IMR-90 (cell line): ENCODE measurements around the gene DPP10. TPM values are rescaled to one million over a fixed set of nuclear protein-coding genes. Genes with fewer than 3 reads are reported as not detected.

ENCODE experiments used
- ATAC-seq: fragments of 200-7000 bp; cut with Tn5 transposase; 2 replicates; pipeline ENCODE4 v1.9.1; 2020; ENCODE audit warnings: low read depth, mild to moderate bottlenecking, moderate library complexity
- BruUV-seq: library from RNA; stranded (reverse); fragments of 400-500 nt; replicated peaks from 2 replicates; lab custom pipeline; 2021; lab: Mats Ljungman, UMichigan
- CTCF ChIA-PET: fragments of 300-600 bp; formaldehyde crosslinking; extraction: SDS; loops from one replicate; lab custom pipeline; 2021; ENCODE audit warnings: antibody characterized with exemption; lab: Yijun Ruan, JAX
- POLR2A ChIA-PET: fragments of 300-600 bp; sonication (Branson Sonifier 250); formaldehyde crosslinking; loops from one replicate; lab custom pipeline; 2022; ENCODE audit warnings: antibody characterized with exemption; ENCODE audit not compliant: unreplicated experiment; lab: Charles Lee
- DNase-seq: peaks from one replicate; pipeline ENCODE4 v3.0.0; 2013
- H2AFZ ChIP-seq: replicated peaks from 2 replicates; pipeline ENCODE3; 2013; ENCODE audit warnings: low read length, mild to moderate bottlenecking; ENCODE audit not compliant: poor library complexity
- H2AK5ac ChIP-seq: 2 replicates; pipeline ENCODE4 v1.6.1; 2013; ENCODE audit warnings: low read depth, low read length, inconsistent platforms
- H2AK9ac ChIP-seq: replicated peaks from 2 replicates; pipeline ENCODE3; 2013; ENCODE audit warnings: mild to moderate bottlenecking, low read depth, low read length, moderate library complexity; ENCODE audit not compliant: poor library complexity
- H2BK120ac ChIP-seq: 2 replicates; pipeline ENCODE4 v1.6.1; 2013; ENCODE audit warnings: low read depth, low read length, inconsistent platforms
- H2BK15ac ChIP-seq: 3 replicates; pipeline ENCODE4 v1.6.1; 2013; ENCODE audit warnings: low read depth, low read length, inconsistent platforms
- H2BK20ac ChIP-seq: 2 replicates; pipeline ENCODE4 v1.6.1; 2013; ENCODE audit warnings: low read depth, mild to moderate bottlenecking, inconsistent platforms, low read length, moderate library complexity
- H2BK5ac ChIP-seq: 2 replicates; pipeline ENCODE4 v1.6.1; 2013; ENCODE audit warnings: mild to moderate bottlenecking, low read depth, low read length, inconsistent platforms; ENCODE audit not compliant: poor library complexity, severe bottlenecking
- H3K14ac ChIP-seq: replicated peaks from 2 replicates; pipeline ENCODE4 v1.6.1; 2013; ENCODE audit warnings: low read depth, low read length, inconsistent platforms
- H3K18ac ChIP-seq: 2 replicates; pipeline ENCODE4 v1.6.1; 2013; ENCODE audit warnings: low read depth, low read length, control low read depth
- H3K23ac ChIP-seq: 2 replicates; pipeline ENCODE4 v1.6.1; 2013; ENCODE audit warnings: low read depth, low read length, inconsistent platforms
- H3K27ac ChIP-seq: 2 replicates; pipeline ENCODE4 v1.5.1; 2013; ENCODE audit warnings: mild to moderate bottlenecking, control low read depth, low read length; ENCODE audit not compliant: insufficient read depth
- H3K27me3 ChIP-seq: 2 replicates; pipeline ENCODE4 v1.6.1; 2013; ENCODE audit warnings: low read length; ENCODE audit not compliant: control insufficient read depth, insufficient read depth
- H3K36me3 ChIP-seq: 2 replicates; pipeline ENCODE4 v1.6.1; 2013; ENCODE audit warnings: low read length, mixed read lengths; ENCODE audit not compliant: control insufficient read depth, insufficient read depth
- H3K4ac ChIP-seq: 2 replicates; pipeline ENCODE4 v1.6.1; 2013; ENCODE audit warnings: low read depth, low read length, inconsistent platforms
- H3K4me1 ChIP-seq: 2 replicates; pipeline ENCODE4 v1.6.1; 2013; ENCODE audit warnings: low read length, mixed read lengths; ENCODE audit not compliant: control insufficient read depth, insufficient read depth
- H3K4me2 ChIP-seq: 2 replicates; pipeline ENCODE4 v1.6.1; 2013; ENCODE audit warnings: low read depth, mild to moderate bottlenecking, control low read depth, low read length, moderate library complexity
- H3K4me3 ChIP-seq: 2 replicates; pipeline ENCODE4 v1.5.1; 2013; ENCODE audit warnings: low read depth, mild to moderate bottlenecking, control low read depth, low read length, moderate library complexity; ENCODE audit not compliant: insufficient read depth
- H3K56ac ChIP-seq: 2 replicates; pipeline ENCODE4 v1.6.1; 2013; ENCODE audit warnings: low read length, inconsistent platforms; ENCODE audit not compliant: insufficient read depth; ENCODE audit errors: extremely low read depth
- H3K79me1 ChIP-seq, 2 experiments: 2 replicates each; pipeline ENCODE4 v1.6.1; 2013; ENCODE audit warnings: low read length in 2 of 2, inconsistent platforms in 1 of 2, low read depth in 1 of 2
- H3K9ac ChIP-seq: 2 replicates; pipeline ENCODE4 v1.6.1; 2013; ENCODE audit warnings: low read depth, low read length, control low read depth
- H3K9me1 ChIP-seq: 2 replicates; pipeline ENCODE4 v1.6.1; 2013; ENCODE audit warnings: low read length, inconsistent platforms; ENCODE audit not compliant: insufficient read depth
- H3K9me3 ChIP-seq: 2 replicates; pipeline ENCODE4 v1.6.1; 2013; ENCODE audit warnings: low read length; ENCODE audit not compliant: control insufficient read depth, insufficient read depth
- H4K20me1 ChIP-seq: 2 replicates; pipeline ENCODE4 v1.6.1; 2013; ENCODE audit warnings: low read length, inconsistent platforms; ENCODE audit not compliant: insufficient read depth
- H4K5ac ChIP-seq: 2 replicates; pipeline ENCODE4 v1.6.1; 2013; ENCODE audit warnings: mild to moderate bottlenecking, low read depth, low read length, control low read depth
- H4K8ac ChIP-seq, 2 experiments: 2 replicates each; pipeline ENCODE4 v1.6.1; 2013; ENCODE audit warnings: low read depth in 2 of 2, low read length in 2 of 2, control low read depth in 1 of 2, inconsistent platforms in 1 of 2
- H4K91ac ChIP-seq: 2 replicates; pipeline ENCODE4 v1.6.1; 2013; ENCODE audit warnings: low read depth, low read length, inconsistent platforms; ENCODE audit not compliant: insufficient read depth
- RAD21 ChIP-seq: IDR thresholded peaks from 2 replicates; pipeline ENCODE4 v1.6.1; 2012; ENCODE audit warnings: low read length, improper control_type of control experiment
- RFX5 ChIP-seq: IDR thresholded peaks from 2 replicates; pipeline ENCODE4 v1.8.0; 2012; ENCODE audit warnings: low read depth, mild to moderate bottlenecking, low read length, moderate library complexity
- WGBS, 2 experiments: methylation state at CpG; one replicate each; pipeline versions ENCODE4 v1.1.5 to v1.1.7; 2013; ENCODE audit warnings: missing lambda C conversion rate in 2 of 2; ENCODE audit not compliant: insufficient read length in 1 of 2; ENCODE audit errors: extremely low coverage in 2 of 2; 5-methylcytosine and 5-hydroxymethylcytosine counted together
- dilution Hi-C: fragments of 300-500 bp; cut with HindIII; formaldehyde crosslinking; loops from one replicate; pipeline ENCODE4 v1.14.3; 2018; ENCODE audit warnings: low sequenced_read_pairs; ENCODE audit not compliant: unreplicated experiment
- in situ Hi-C: fragments of 300-500 bp; cut with MboI; formaldehyde crosslinking; loops from 3 replicates; pipeline ENCODE4 v1.14.3; 2019; ENCODE audit warnings: low sequenced_read_pairs, inconsistent platforms, mixed read lengths
- intact Hi-C: fragments of 100-400 bp; cut with micrococcal nuclease; formaldehyde crosslinking; loops from 2 replicates; pipeline ENCODE4 v1.10.0; 2022
- polyA plus RNA-seq, 3 experiments: library from polyadenylated mRNA; depleted of rRNA; stranded (reverse); fragments of >200 nt; gene quantifications; 2 replicates each; pipeline ENCODE4 v1.2.3, GENCODE V29; 2012; ENCODE audit warnings: low replicate concordance in 1 of 3
- total RNA-seq: library from RNA; depleted of rRNA; stranded (reverse); fragments of >200 nt; gene quantifications from 2 replicates; pipeline ENCODE4 v1.2.3, GENCODE V29; 2012

The DPP10 gene
- total and polyA plus RNA-seq, 2 of the 4 experiments (the other 2 are of a cell fraction): not detected

DNA sequence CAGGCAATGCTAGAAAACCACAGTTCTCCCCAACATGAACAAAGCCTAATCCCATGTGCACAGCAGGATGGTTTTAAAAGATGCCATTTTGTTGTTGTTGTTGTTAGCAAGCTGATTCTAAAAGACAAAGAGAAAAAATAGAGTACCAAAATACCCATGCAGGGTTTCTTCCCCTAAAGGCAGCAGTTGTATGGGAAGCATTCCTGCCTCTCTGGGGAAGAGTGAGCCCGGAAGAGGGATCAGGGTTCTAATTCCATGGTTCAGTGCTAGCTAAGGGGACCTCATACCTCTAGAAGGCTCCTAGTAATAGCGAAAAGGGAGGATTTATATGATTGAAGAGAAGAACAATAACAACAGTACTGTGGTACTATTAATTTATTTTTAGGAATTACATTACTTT is 327.6 kb downstream of the DPP10 start:
- Histone ChIP-seq H3K27ac (no peak overlapping the region), H3K4me3 (no peak overlapping the region), H2AFZ (no peak overlapping the region), H3K9me3 (peaks cover 2% of the 10 kb centered on the region; the same call in 1 of the 2 replicates), H2BK20ac (no peak overlapping the region), H3K9me1 (no peaks in the 10 kb centered on the region), H2AK5ac (no peak overlapping the region), H3K14ac (no peak overlapping the region), H2BK5ac (no peak overlapping the region), H2BK15ac (no peak overlapping the region), H3K4me1 (no peaks in the 10 kb centered on the region), H3K4ac (no peak overlapping the region), H3K36me3 (no peaks in the 10 kb centered on the region), H3K9ac (no peak overlapping the region), H2AK9ac (no peak overlapping the region), H3K18ac (no peak overlapping the region), H4K5ac (no peak overlapping the region), H3K23ac (no peak overlapping the region), H2BK120ac (no peak overlapping the region), H4K91ac (no peak overlapping the region), H4K20me1 (no peaks in the 10 kb centered on the region), H4K8ac (no peak overlapping the region), H3K56ac (no peak overlapping the region), H3K79me1 (no peaks in the 10 kb centered on the region), H3K4me2 (no peak overlapping the region), H3K27me3 (no peaks in the 10 kb centered on the region)
- WGBS, 2 experiments: no CpG with 5 or more reads among the region's 2 CpGs
- DNase-seq: no peak
- ChIA-PET POLR2A (no interaction called here), CTCF (no interaction called here)
- intact Hi-C loops (no loop called here), dilution Hi-C loops (no loop called here), in situ Hi-C loops (no loop called here)
- TF ChIP-seq RFX5: no peak
- TF ChIP-seq RAD21: no peak
- no peak for ATAC-seq
- BruUV-seq: no TSS peak
